GM19240 (cell line): ENCODE results near the gene EAPP.
"Not testable (repeated sequence)": the region's sequence is repeated elsewhere in the genome, so short reads cannot be mapped to it uniquely, and the experiment has no call there.

Experiments
- DNase-seq: peaks from one replicate; pipeline ENCODE4 v3.0.0; 2011; ENCODE audit warnings: low spot score; ENCODE audit not compliant: insufficient read length

The EAPP gene

DNA sequence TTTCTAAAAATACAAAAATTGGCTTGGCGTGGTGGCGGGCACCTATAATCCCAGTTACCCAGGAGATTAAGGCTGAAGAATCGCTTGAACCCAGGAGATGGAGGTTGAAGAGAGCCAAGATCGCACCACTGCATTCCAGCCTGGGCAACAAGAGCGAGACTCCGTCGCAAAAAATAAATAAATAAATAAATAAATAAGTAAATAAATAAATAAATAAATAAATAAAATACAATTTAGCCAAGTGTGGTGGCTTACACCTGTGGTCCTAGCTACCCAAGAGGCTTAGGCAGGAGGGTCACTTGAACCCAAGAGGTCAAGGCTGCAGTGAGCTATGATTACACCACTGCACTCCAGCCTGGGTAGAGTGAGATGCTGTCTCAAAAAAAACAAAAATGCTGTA lies 51.0 kb downstream of the EAPP start:
- no peak for DNase-seq

DNA sequence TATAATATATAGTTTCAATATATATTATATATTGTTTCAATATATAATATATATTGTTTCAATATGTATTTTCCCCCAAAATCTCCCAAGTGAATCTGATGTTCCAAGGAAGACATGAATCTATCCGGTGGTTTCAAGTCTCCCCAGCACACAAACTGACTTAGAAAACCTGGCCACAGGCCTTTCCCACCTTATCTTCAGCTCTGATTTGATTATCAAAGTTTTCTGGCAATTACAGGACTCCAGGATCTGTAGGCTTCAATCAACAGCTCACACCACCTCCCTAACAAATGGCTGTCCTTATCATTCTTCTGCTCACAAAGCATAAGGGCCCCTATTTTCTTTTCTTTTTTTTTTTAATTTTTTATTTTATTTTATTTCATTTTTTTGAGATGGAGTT lies 54.8 kb downstream of the EAPP start:
- no peak for DNase-seq

DNA sequence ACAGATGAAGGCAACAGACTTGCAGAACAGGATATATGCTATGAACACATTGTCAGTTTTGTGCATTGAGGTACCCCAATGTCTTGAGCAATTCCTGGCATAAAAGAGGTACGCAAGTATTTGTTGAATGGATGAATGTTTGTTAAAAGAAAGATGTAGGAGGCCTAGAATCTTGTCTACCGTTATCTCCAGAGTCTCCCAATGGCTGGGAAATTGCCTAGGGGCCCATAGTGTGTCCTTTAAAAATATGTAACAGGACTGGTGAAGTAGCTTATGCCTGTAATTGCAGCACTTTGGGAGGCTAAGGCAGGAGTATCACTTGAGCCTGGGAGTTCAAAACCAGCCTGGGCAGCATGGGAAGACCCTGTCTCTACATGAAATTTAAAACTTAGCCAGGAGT lies 57.0 kb downstream of the EAPP start:
- no peak for DNase-seq

DNA sequence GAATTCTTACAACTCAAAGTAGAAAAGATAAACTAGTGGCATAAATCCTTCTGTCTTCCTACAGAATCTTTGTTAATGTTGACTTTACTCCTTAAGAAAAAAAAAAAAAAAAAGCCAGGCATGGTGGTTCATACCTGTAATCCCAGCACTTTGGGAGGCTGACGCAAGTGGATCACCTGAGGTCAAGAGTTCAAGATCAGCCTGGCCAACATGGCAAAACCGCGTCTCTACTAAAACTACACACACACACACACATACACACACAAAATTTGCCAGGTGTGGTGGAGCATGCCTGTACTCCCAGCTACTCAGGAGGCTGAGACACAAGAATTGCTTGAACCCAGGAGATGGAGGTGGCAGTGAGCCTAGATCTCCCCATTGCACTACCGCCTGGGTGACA lies 59.8 kb downstream of the EAPP start:
- DNase-seq: no peak

DNA sequence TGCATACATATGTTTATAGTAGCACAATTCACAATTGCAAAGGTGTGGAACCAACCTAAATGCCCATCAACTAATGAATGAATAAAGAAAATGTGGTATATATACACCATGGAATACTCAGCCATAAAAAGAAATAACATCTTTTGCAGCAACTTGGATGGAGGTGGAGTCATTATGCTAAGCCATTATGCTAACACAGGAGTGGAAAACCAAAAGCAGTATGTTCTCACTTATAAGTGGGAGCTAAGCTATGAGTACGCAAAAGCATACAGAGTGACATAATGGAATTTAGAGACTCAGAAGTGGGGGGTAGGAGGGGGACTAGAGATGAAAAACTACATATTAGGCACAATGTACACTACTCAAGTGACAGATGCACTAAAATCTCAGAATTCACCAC lies 61.2 kb downstream of the EAPP start:
- no peak for DNase-seq

DNA sequence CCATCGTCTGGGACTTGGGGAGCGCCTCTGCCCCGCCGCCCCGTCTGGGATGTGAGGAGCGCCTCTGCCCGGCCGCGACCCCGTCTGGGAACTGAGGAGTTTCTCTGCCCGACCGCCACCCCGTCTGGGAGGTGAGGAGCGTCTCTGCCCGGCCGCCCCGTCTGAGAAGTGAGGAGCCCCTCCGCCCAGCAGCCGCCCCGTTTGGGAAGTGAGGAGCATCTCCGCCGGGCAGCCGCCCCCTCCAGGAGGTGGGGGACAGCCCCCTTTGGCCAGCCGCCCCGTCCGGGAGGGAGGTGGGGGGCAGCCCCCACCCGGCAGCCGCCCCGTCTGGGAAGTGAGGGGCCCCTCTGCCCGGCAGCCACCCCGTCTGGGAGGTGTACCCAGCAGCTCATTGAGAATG lies 63.5 kb downstream of the EAPP start:
- DNase-seq: not testable (repeated sequence)

DNA sequence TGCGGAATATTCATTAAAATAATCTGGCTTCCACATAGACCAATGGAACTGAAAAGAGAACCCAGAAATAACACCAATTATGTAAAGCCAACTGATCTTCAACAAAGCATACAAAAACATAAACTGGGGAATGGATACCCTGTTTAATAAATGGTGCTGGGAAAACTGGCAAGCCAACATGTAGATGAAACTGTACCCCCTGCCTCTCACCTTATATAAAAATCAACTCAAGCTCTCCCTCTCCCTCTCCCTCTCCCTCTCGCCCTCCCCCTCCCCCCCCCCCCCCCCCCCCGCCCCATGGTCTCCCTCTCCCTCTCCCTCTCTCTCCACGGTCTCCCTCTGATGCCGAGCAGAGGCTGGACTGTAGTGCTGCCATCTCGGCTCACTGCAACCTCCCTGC lies 64.3 kb downstream of the EAPP start:
- no peak for DNase-seq

DNA sequence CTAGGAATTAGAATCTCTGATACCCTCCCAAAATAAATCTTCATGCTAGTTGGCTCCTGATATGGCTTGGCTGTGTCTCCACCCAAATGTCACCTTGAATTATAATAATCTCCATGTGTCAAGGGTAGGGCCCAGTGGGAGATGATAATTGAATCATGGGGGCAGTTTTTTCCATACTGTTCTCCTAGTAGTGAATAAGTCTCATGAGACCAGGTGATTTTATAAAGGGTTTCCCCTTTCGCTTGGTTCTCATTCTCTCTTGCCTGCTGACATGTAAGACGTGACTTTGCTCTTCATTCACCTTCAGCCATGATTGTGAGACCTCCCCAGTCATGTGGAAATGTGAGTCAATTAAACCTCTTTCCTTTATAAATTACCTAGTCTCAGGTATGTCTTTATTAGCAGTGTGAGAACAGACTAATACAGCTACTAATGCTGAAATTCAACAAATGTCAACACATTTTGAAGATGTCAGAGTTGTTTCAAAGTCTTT lies 65.3 kb downstream of the EAPP start:
- DNase-seq: no peak

DNA sequence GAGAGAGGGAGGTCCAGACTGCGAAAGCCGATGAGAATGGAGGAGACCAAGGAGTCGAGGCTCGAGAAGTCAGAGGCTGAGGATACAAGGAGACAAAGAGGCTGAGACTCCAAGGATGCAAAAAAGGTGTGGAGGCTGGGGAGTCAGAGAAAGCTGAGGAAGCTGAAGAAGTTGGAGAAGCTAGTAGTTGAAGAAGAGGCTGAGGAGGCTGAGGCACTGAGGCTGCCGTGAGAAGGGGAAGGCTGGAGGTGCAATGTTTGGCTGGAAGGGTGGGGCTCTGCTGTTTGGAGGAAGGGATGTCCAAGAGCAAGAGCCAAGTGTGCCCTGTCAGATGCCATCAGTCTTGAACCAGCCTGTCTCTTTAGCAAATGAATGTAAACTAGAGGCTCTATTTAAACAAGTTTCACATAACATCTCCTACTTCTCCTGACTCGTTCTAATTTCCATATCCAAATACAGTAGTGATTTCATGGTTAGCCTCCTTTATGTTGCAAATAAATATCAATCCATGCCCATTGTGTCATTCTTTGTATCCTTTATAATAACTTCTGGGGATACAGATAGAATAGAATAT lies 66.7 kb downstream of the EAPP start:
- no peak for DNase-seq

DNA sequence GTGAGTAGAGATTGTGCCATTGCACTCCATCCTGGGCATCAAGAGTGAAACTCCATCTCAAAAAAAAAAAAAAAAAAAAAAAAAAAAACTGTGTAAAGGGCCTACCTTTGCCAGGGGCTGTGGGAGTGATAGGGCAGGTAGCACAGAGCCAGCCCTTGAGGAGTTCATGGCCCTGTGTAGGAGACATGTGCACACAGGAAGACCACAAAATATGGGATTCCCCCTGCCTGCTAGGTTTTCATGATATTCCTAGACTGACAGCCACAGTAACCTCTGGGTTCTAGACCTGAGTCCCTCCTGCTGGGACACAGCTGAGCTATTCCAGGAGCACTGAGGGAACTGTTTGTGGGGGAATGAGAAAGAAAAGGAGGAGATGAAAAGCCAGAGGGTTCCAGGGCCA lies 69.2 kb downstream of the EAPP start:
- DNase-seq: no peak

DNA sequence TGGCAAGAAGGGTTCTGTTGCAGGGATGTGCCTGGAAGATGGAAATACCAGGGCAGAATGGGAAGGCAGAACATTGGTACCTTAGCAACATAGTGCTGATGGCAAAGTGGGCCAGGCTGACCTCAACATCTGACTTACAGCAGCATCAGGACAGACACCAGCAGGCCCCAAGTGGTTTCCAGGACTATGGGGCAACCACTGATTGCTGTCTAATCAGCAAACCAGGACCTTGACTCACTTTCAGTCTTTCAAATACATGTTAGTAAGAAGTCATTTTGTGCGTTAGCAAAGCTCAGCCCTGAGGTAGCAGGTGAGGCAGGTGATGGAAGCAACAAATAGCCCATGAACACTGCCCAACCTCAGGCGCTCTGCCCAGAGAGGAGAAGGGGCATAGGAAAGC lies 72.8 kb downstream of the EAPP start:
- no peak for DNase-seq
